Activated B cell treated with CpG ODN at 0.5 μM for 24 hours (primary cell): ENCODE results near the gene SAE1. TPM values are rescaled to one million over a fixed set of nuclear protein-coding genes. Genes with fewer than 3 reads are reported as not detected.

ENCODE experiments used
- ATAC-seq: fragments of 200-7000 bp; cut with Tn5 transposase; one replicate; pipeline ENCODE4 v1.10.0; 2021; ENCODE audit warnings: low read depth, mild to moderate bottlenecking, moderate library complexity
- CTCF ChIA-PET: fragments of 350-600 bp; sonication (Branson Sonifier 250); formaldehyde crosslinking; loops from one replicate; lab custom pipeline; 2021; ENCODE audit warnings: antibody characterized with exemption; lab: Charles Lee
- POLR2A ChIA-PET: fragments of 350-600 bp; sonication (Branson Sonifier 250); formaldehyde crosslinking; loops from one replicate; lab custom pipeline; 2021; ENCODE audit warnings: antibody characterized with exemption; lab: Charles Lee
- DNase-seq: peaks from one replicate; pipeline ENCODE4 v3.0.0; 2022
- H3K27ac Mint-ChIP-seq: one replicate; pipeline ENCODE4 v1.8.0; 2020; ENCODE audit warnings: mixed read lengths
- H3K27me3 Mint-ChIP-seq: one replicate; pipeline ENCODE4 v1.8.0; 2021; ENCODE audit warnings: mixed read lengths
- H3K36me3 Mint-ChIP-seq: one replicate; pipeline ENCODE4 v1.8.0; 2021; ENCODE audit warnings: low read depth, mixed read lengths
- H3K4me1 Mint-ChIP-seq: one replicate; pipeline ENCODE4 v1.8.0; 2021; ENCODE audit warnings: mixed read lengths
- H3K4me3 Mint-ChIP-seq: one replicate; pipeline ENCODE4 v1.8.0; 2020; ENCODE audit warnings: mild to moderate bottlenecking, mixed read lengths
- H3K9me3 Mint-ChIP-seq: one replicate; pipeline ENCODE4 v1.8.0; 2020; ENCODE audit warnings: mixed read lengths
- CTCF ChIP-seq: fragments of 200-600 bp; IDR thresholded peaks from one replicate; pipeline ENCODE4 v1.8.0; 2022; ENCODE audit warnings: antibody characterized with exemption, mild to moderate bottlenecking
- intact Hi-C: fragments of 100-400 bp; cut with micrococcal nuclease; formaldehyde crosslinking; loops from one replicate; pipeline ENCODE4 v1.15.1; 2024
- total RNA-seq: library from RNA; stranded (reverse); gene quantifications from 2 replicates; pipeline ENCODE4 v1.2.3, GENCODE V29; 2022

Gene SAE1
- total RNA-seq, 1 donor from 2014 or later, result 67.4 TPM

GRCh38 chr19:47227352-47228167 is 96.9 kb downstream of the SAE1 start:
- ATAC-seq, result peak; percentile 3

GRCh38 chr19:47228168-47228936 is 97.7 kb downstream of the SAE1 start:
- intact Hi-C loops, result loop anchor here (10.0 kb wide), 1 partner anchor 444 kb away; the partner anchor contains the start of gene SLC1A5
- POLR2A ChIA-PET, result interaction anchor here (1.0 to 7.3 kb wide), 10 partner anchors 10 to 440 kb away, joined by 3 to 152 read pairs (median 11); partner anchors contain the start of genes CCDC9, KPTN, SLC1A5 and TMEM160
- Mint-ChIP-seq H3K36me3 (no peaks in the 10 kb centered on the region), H3K4me1 (peaks cover 32% of the 10 kb centered on the region), H3K27ac (no peak overlapping the region), H3K4me3 (peak overlapping the region; percentile 81), H3K27me3 (no peaks in the 10 kb centered on the region), H3K9me3 (no peaks in the 10 kb centered on the region)
- no peak for TF ChIP-seq CTCF
- peak; percentile 51 for DNase-seq
- ATAC-seq, result peak; percentile 9
- CTCF ChIA-PET, result interaction anchor here (4.9 kb wide), 1 partner anchor 16 kb away, joined by 51 read pairs; no protein-coding TSS in a partner anchor

More at GRCh38 chr19:47227352-47228167, 96.9 kb downstream of the SAE1 start:
- Mint-ChIP-seq H3K4me1 (peaks cover 29% of the 10 kb centered on the region), H3K27ac (peak overlapping the region; percentile 80), H3K9me3 (no peaks in the 10 kb centered on the region), H3K36me3 (no peaks in the 10 kb centered on the region), H3K4me3 (peak overlapping the region; percentile 81), H3K27me3 (no peaks in the 10 kb centered on the region)
- intact Hi-C loops, result loop anchor here (2.0 to 10.0 kb wide), 2 partner anchors 367 to 443 kb away; partner anchors contain the start of genes ARHGAP35 and SLC1A5
- TF ChIP-seq CTCF, result no peak
- POLR2A ChIA-PET, result interaction anchor here (0.6 to 7.3 kb wide), 16 partner anchors 11 to 439 kb away, joined by 4 to 152 read pairs (median 11); partner anchors contain the start of genes CCDC9, INAFM1, KPTN and SAE1
- peak; percentile 51 for DNase-seq
- CTCF ChIA-PET, result interaction anchor here (0.7 to 4.9 kb wide), 3 partner anchors 16 to 404 kb away, joined by 3 to 51 read pairs (median 45); no protein-coding TSS in a partner anchor

- ATAC-seq, result no peak
- H3K4me1 Mint-ChIP-seq, result peaks cover 32% of the 10 kb centered on the region
- ChIA-PET POLR2A (interaction anchor here (1.0 to 7.3 kb wide), 4 partner anchors 11 to 28 kb away, joined by 3 to 128 read pairs (median 6); partner anchors contain the start of gene CCDC9), CTCF (interaction anchor here (1.5 to 4.9 kb wide), 2 partner anchors 15 to 19 kb away, joined by 3 to 51 read pairs; no protein-coding TSS in a partner anchor)
- H3K27ac Mint-ChIP-seq, result no peak overlapping the region
- DNase-seq, result no peak
- no peak overlapping the region for H3K4me3 Mint-ChIP-seq
- no peak for TF ChIP-seq CTCF
- H3K36me3 Mint-ChIP-seq, result no peaks in the 10 kb centered on the region
- H3K9me3 Mint-ChIP-seq, result no peaks in the 10 kb centered on the region
- H3K27me3 Mint-ChIP-seq, result no peaks in the 10 kb centered on the region
- intact Hi-C loops, result loop anchor here (10.0 kb wide), 1 partner anchor 444 kb away; the partner anchor contains the start of gene SLC1A5
Measured at GRCh38 chr19:47228937-47229675, 98.5 kb downstream of the SAE1 start.

GRCh38 chr19:47229676-47230053 is 99.0 kb downstream of the SAE1 start:
- intact Hi-C loops, result loop anchor here (10.0 kb wide), 1 partner anchor 445 kb away; the partner anchor contains the start of gene SLC1A5
- Mint-ChIP-seq H3K9me3 (no peaks in the 10 kb centered on the region), H3K4me3 (no peak overlapping the region), H3K4me1 (peaks cover 32% of the 10 kb centered on the region), H3K27ac (no peak overlapping the region), H3K27me3 (no peaks in the 10 kb centered on the region), H3K36me3 (no peaks in the 10 kb centered on the region)
- ATAC-seq (no peak), DNase-seq (peak; percentile 25)
- POLR2A ChIA-PET, result interaction anchor here (1.0 to 7.3 kb wide), 3 partner anchors 15 to 27 kb away, joined by 4 to 128 read pairs (median 8); partner anchors contain the start of gene CCDC9
- TF ChIP-seq CTCF, result no peak
- CTCF ChIA-PET, result interaction anchor here (1.5 to 4.9 kb wide), 2 partner anchors 14 to 19 kb away, joined by 3 to 51 read pairs; no protein-coding TSS in a partner anchor
